Measurements from ENCODE around the gene LAPTM5. TPM values are rescaled to one million over a fixed set of nuclear protein-coding genes. Genes with fewer than 3 reads are reported as not detected.

LAPTM5 gene
- total and polyA plus RNA-seq, 2 donors, result 88.6 to 364 TPM

DNA sequence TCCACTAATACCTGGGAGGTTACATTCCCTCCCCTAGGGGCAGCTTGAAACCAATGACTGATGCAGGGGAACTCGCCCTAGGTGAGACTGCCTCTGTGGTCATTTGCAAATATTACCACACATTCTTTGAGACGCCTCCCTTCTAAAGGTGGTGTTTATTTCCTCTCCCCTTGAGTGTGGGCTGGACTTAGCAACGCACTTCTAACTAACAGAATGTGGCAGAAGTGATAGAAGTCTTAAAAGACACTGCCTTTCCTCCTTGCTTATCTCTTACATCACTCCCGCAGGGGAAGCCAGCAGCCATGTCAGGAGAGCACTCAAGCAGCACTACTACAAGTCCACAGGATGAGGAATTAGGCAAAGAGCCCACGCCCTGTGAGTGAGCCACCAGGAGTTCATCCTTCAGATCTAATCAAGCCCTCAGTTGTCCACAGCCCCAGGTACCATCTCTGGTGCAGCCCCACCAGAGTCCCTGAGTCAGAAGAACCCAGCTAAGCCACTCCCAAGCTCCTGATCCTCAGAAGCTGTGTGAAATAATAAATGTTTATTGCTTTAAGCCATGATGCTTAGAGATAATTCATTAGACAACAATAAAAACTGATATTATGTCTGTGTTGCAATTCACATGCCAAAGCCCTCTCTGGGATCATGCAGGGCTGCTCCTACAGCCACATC is 19.4 kb downstream of the LAPTM5 start:
- Histone ChIP-seq H3K4me1 (ENCODE audit: control insufficient read depth in 2 of 2, insufficient read depth in 2 of 2, low read length in 2 of 2) (peaks cover 5 to 26% of the 10 kb centered on the region in 2 donors), H3K4me3 (ENCODE audit: low read length in 2 of 2) (no peak overlapping the region), H3K9me3 (ENCODE audit: control insufficient read depth in 2 of 2, insufficient read depth in 1 of 2, low read length in 1 of 2) (peaks cover 0 to 9% of the 10 kb centered on the region in 2 donors), H3K27me3 (ENCODE audit: control insufficient read depth in 2 of 2, insufficient read depth in 1 of 2, low read length in 1 of 2) (no peaks in the 10 kb centered on the region), H3K27ac (ENCODE audit: low read depth in 1 of 2, low read length in 1 of 2) (peak overlapping the region in 1 of 2 donors; percentile 21), H3K36me3 (ENCODE audit: control insufficient read depth in 2 of 2, insufficient read depth in 2 of 2, low read length in 1 of 2) (peaks cover 88 to 89% of the 10 kb centered on the region in 2 donors)
- 92% methylated on average over 5 of the region's 5 CpGs for WGBS
- DNase-seq (ENCODE audit: low read depth in 6 of 9, low spot score in 9 of 9), result no peak

DNA sequence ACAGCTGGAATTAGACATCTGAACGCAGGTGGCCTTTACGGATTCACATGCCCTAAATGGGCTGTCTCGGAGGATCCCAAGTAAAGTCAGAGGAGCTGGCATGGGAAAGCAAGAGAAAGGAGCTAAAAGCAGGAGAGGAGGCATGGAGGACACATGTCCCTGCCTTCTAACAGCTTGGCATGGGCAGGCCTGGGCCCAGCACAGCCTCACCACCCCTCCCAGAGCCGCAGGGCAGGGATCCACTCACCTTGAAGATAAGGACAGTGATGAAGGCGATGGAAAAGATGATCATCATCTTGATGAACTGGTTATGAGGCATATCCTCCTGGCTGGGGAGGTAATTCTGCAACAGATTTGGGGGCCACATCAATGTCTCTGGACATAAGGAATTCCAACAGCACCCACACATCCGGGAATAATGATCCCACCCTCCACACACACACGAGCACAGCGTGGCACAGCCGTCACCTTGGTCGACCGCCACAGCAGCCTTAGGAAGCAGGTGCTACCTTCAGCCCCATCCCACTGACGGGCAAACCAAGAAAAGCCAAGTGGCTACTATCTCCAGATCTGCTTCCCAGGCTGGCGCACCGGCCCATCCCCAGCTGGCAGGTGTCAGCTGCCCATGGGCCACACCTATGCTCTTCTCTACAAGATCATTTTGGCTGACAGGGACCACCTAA is 20.1 kb downstream of the LAPTM5 start:
- no peak overlapping the region for H3K4me3 ChIP-seq (ENCODE audit: low read length in 2 of 2)
- peaks cover 0 to 9% of the 10 kb centered on the region in 2 donors for H3K9me3 ChIP-seq (ENCODE audit: control insufficient read depth in 2 of 2, insufficient read depth in 1 of 2, low read length in 1 of 2)
- 95% methylated on average over 14 of the region's 14 CpGs for WGBS
- H3K27ac ChIP-seq (ENCODE audit: low read depth in 1 of 2, low read length in 1 of 2), result no peak overlapping the region
- no peak for DNase-seq (ENCODE audit: low read depth in 6 of 9, low spot score in 9 of 9)
- H3K27me3 ChIP-seq (ENCODE audit: control insufficient read depth in 2 of 2, insufficient read depth in 1 of 2, low read length in 1 of 2), result no peaks in the 10 kb centered on the region
- H3K4me1 ChIP-seq (ENCODE audit: control insufficient read depth in 2 of 2, insufficient read depth in 2 of 2, low read length in 2 of 2), result peaks cover 0 to 19% of the 10 kb centered on the region in 2 donors
- H3K36me3 ChIP-seq (ENCODE audit: control insufficient read depth in 2 of 2, insufficient read depth in 2 of 2, low read length in 1 of 2), result peaks cover 93% of the 10 kb centered on the region in 2 donors

DNA sequence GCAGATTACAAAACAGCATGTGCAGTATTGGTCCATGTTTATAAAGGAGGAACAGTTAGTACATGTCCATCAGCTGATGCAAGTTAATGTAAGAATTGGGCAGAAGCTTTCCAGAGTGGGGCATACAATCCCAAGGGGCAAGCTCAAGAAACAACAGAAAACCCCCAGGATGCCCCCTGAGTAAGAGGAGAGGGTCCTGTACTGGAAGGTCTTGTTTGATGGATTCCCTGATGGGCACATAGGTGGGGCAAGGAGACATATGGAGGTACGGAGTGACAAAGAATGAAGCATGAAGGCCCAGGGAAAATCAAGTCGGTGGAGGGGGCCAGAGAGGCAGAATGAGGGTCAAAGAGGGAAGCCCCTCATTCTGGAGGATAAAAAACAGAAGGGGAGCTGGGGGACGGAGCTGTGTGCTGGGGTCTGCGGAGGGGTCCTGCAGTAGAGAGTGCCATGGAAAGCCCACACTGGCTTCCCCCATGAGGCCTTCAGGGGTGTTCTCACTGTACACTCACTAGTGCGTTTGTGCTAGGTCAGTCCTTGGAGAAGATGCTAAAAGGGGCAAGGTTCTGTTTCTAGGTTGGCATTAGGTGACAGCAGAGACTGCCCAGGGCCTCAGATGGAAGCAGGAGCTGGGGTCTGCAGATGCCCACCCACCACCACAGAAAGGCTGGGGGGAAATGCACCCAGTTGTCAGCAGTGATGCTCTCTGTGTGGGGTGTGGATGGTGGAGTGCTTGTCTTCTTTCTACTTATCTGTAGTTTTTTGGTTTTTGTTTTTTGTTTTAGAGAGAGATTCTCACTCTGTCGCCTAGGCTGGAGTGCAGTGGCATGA is 21.7 kb downstream of the LAPTM5 start:
- peak overlapping the region in 1 of 2 donors; percentile 50 for H3K27ac ChIP-seq (ENCODE audit: low read depth in 1 of 2, low read length in 1 of 2)
- H3K36me3 ChIP-seq (ENCODE audit: control insufficient read depth in 2 of 2, insufficient read depth in 2 of 2, low read length in 1 of 2), result peaks cover 81 to 83% of the 10 kb centered on the region in 2 donors
- peaks cover 0 to 3% of the 10 kb centered on the region in 2 donors for H3K4me1 ChIP-seq (ENCODE audit: control insufficient read depth in 2 of 2, insufficient read depth in 2 of 2, low read length in 2 of 2)
- H3K27me3 ChIP-seq (ENCODE audit: control insufficient read depth in 2 of 2, insufficient read depth in 1 of 2, low read length in 1 of 2), result no peaks in the 10 kb centered on the region
- WGBS, result 94% methylated on average over 6 of the region's 6 CpGs
- no peak overlapping the region for H3K4me3 ChIP-seq (ENCODE audit: low read length in 2 of 2)
- peaks cover 0 to 9% of the 10 kb centered on the region in 2 donors for H3K9me3 ChIP-seq (ENCODE audit: control insufficient read depth in 2 of 2, insufficient read depth in 1 of 2, low read length in 1 of 2)
- no peak for DNase-seq (ENCODE audit: low read depth in 6 of 9, low spot score in 9 of 9)

DNA sequence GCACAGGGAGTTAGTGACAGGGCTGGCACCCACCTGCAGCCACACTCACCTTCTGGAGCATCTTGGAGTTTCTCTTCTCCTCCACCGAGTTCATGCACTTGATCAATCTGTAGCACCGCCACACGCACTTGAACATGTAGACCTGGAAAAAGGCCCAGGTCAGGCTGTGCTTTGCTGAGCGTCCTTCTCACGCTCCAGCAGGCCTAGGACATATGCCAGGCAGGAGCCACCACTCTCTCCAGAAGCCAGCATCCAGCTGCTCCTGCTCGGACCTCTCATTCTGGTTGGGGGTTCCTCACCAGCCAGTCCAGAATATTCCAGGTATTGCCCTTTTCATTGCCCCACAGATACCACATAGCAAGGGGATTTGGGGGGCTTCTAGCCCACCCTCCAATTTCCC is 22.4 kb downstream of the LAPTM5 start:
- DNase-seq (ENCODE audit: low read depth in 6 of 9, low spot score in 9 of 9), result no peak
- no peaks in the 10 kb centered on the region for H3K4me1 ChIP-seq (ENCODE audit: control insufficient read depth in 2 of 2, insufficient read depth in 2 of 2, low read length in 2 of 2)
- no peak overlapping the region for H3K4me3 ChIP-seq (ENCODE audit: low read length in 2 of 2)

DNA sequence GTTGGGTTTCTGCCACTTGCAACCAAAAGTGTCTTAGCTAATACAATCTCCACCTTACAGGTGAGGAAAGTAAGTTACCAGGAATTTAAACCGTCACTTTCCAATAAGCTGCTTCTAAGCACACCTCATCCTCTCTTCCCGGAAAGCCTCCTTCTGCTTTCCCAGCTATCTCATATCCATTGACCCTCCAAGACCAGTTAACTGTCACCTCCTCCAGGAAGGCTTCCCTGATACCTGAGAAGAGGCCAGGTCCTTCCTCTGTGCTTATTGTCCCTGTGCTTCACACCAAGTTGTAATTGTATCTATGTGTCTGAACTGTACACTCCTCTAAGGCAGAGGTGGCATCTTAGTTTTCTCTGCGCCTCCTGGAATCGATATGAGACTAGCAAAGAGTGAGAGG is 23.0 kb downstream of the LAPTM5 start:
- H3K4me3 ChIP-seq (ENCODE audit: low read length in 2 of 2), result no peak overlapping the region
- H3K36me3 ChIP-seq (ENCODE audit: control insufficient read depth in 2 of 2, insufficient read depth in 2 of 2, low read length in 1 of 2), result peaks cover 70% of the 10 kb centered on the region in 2 donors
- WGBS, result 98% methylated on average over 4 of the region's 4 CpGs
- no peak overlapping the region for H3K27ac ChIP-seq (ENCODE audit: low read depth in 1 of 2, low read length in 1 of 2)
- H3K4me1 ChIP-seq (ENCODE audit: control insufficient read depth in 2 of 2, insufficient read depth in 2 of 2, low read length in 2 of 2), result no peaks in the 10 kb centered on the region
- DNase-seq (ENCODE audit: low read depth in 6 of 9, low spot score in 9 of 9), result no peak
- H3K27me3 ChIP-seq (ENCODE audit: control insufficient read depth in 2 of 2, insufficient read depth in 1 of 2, low read length in 1 of 2), result no peaks in the 10 kb centered on the region
- H3K9me3 ChIP-seq (ENCODE audit: control insufficient read depth in 2 of 2, insufficient read depth in 1 of 2, low read length in 1 of 2), result peaks cover 0 to 9% of the 10 kb centered on the region in 2 donors

More for the DNA sequence above, 22.4 kb downstream of the LAPTM5 start:
- Histone ChIP-seq H3K36me3 (ENCODE audit: control insufficient read depth in 2 of 2, insufficient read depth in 2 of 2, low read length in 1 of 2) (peaks cover 75 to 76% of the 10 kb centered on the region in 2 donors), H3K27me3 (ENCODE audit: control insufficient read depth in 2 of 2, insufficient read depth in 1 of 2, low read length in 1 of 2) (no peaks in the 10 kb centered on the region), H3K27ac (ENCODE audit: low read depth in 1 of 2, low read length in 1 of 2) (no peak overlapping the region), H3K9me3 (ENCODE audit: control insufficient read depth in 2 of 2, insufficient read depth in 1 of 2, low read length in 1 of 2) (peaks cover 0 to 9% of the 10 kb centered on the region in 2 donors)
- WGBS, result 94% methylated on average over 6 of the region's 6 CpGs

DNA sequence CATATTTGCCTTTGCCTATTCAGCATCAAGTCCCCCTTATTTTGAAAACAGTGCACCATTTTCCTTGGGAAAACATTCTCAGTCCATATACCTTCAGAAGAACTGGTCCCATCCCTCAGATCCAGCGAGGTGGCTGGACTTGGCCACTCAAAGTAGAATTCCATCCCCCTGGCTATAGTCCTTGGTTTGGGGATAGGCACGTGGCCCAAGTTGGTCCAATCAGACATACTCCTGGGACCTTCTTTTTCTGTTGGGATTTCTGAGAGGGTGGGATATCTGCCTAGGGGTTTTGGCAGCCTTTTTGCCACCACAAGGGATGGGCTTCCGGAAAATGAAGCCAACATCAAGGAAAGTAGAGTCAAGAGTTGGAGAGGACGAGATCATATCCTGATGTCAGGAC is 23.5 kb downstream of the LAPTM5 start:
- 98% methylated on average over 4 of the region's 4 CpGs for WGBS
- no peaks in the 10 kb centered on the region for H3K4me1 ChIP-seq (ENCODE audit: control insufficient read depth in 2 of 2, insufficient read depth in 2 of 2, low read length in 2 of 2)
- peaks cover 0 to 9% of the 10 kb centered on the region in 2 donors for H3K9me3 ChIP-seq (ENCODE audit: control insufficient read depth in 2 of 2, insufficient read depth in 1 of 2, low read length in 1 of 2)
- DNase-seq (ENCODE audit: low read depth in 6 of 9, low spot score in 9 of 9), result no peak
- no peak overlapping the region for H3K4me3 ChIP-seq (ENCODE audit: low read length in 2 of 2)
- peaks cover 65% of the 10 kb centered on the region in 2 donors for H3K36me3 ChIP-seq (ENCODE audit: control insufficient read depth in 2 of 2, insufficient read depth in 2 of 2, low read length in 1 of 2)
- H3K27ac ChIP-seq (ENCODE audit: low read depth in 1 of 2, low read length in 1 of 2), result no peak overlapping the region
- no peaks in the 10 kb centered on the region for H3K27me3 ChIP-seq (ENCODE audit: control insufficient read depth in 2 of 2, insufficient read depth in 1 of 2, low read length in 1 of 2)

DNA sequence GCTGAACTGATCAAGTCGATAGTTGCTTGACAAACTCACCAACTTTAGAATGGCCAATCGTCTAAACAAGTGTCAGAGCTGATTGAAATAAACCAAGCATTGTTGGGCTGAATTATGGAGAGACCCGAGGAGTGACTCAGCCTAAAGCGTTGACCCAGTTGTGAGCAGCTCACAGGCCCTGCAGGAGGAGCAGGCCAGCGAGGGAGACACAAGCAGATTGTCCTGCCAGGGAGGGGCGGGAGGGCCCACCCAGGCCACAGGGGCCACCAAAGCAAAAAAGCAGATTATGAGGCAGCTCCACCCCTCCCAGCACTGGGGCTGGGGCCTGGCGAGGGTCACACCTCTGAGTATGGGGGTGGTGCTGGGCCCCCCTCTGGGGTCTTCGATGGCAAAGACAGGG is 24.1 kb downstream of the LAPTM5 start:
- H3K36me3 ChIP-seq (ENCODE audit: control insufficient read depth in 2 of 2, insufficient read depth in 2 of 2, low read length in 1 of 2), result peaks cover 59% of the 10 kb centered on the region in 2 donors
- DNase-seq (ENCODE audit: low read depth in 6 of 9, low spot score in 9 of 9), result no peak
- WGBS, result 97% methylated on average over 8 of the region's 8 CpGs
- H3K27ac ChIP-seq (ENCODE audit: low read depth in 1 of 2, low read length in 1 of 2), result no peak overlapping the region
- H3K27me3 ChIP-seq (ENCODE audit: control insufficient read depth in 2 of 2, insufficient read depth in 1 of 2, low read length in 1 of 2), result no peaks in the 10 kb centered on the region
- peaks cover 0 to 4% of the 10 kb centered on the region in 2 donors for H3K9me3 ChIP-seq (ENCODE audit: control insufficient read depth in 2 of 2, insufficient read depth in 1 of 2, low read length in 1 of 2)
- no peaks in the 10 kb centered on the region for H3K4me1 ChIP-seq (ENCODE audit: control insufficient read depth in 2 of 2, insufficient read depth in 2 of 2, low read length in 2 of 2)
- H3K4me3 ChIP-seq (ENCODE audit: low read length in 2 of 2), result no peak overlapping the region

DNA sequence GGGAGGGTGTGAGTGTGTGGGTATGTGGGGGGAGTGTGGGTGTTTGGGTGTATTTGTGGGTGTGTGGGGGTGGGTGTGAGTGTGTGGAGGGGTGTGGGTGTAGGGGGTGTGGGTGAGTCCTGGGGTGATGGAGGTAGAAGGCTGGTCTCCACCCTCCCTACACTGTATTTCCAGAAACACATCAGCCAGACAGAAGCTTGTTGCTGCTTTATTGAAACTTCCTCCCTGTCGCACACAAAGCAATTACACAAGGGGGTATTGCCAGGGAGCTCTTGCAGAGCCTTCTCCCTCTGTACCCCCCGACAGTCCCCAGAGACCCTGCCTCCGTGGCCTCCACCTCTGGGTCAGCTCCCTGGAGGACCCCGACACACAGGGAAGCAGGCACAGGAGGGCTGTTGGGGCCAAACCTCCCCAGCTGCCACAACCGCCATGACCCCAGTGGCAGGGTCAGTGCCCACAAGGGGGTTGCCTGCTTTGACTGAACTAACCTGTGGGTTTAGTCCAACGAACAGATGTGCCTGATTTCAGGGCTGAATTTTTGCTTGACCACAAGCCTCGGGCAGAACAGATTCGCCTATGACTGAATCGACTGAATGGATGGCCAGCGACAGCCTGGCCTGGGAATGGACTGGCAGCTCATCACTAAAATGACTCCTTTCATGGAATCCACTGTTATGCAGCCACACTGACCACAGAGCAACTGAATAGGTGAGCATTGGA is 25.1 kb downstream of the LAPTM5 start:
- Histone ChIP-seq H3K27me3 (ENCODE audit: control insufficient read depth in 2 of 2, insufficient read depth in 1 of 2, low read length in 1 of 2) (no peaks in the 10 kb centered on the region), H3K4me1 (ENCODE audit: control insufficient read depth in 2 of 2, insufficient read depth in 2 of 2, low read length in 2 of 2) (no peaks in the 10 kb centered on the region), H3K36me3 (ENCODE audit: control insufficient read depth in 2 of 2, insufficient read depth in 2 of 2, low read length in 1 of 2) (peaks cover 48 to 49% of the 10 kb centered on the region in 2 donors), H3K27ac (ENCODE audit: low read depth in 1 of 2, low read length in 1 of 2) (no peak overlapping the region), H3K4me3 (ENCODE audit: low read length in 2 of 2) (no peak overlapping the region), H3K9me3 (ENCODE audit: control insufficient read depth in 2 of 2, insufficient read depth in 1 of 2, low read length in 1 of 2) (no peaks in the 10 kb centered on the region)
- no peak for DNase-seq (ENCODE audit: low read depth in 6 of 9, low spot score in 9 of 9)
- WGBS, result 89% methylated on average over 10 of the region's 10 CpGs
